Natural killer cell treated with Interleukin-12 subunit alpha and Interleukin-12 subunit beta and Interleukin-15 and Interleukin-18, amount 100 ng/mL, for 72 hours (primary cell): ENCODE measurements around the gene COPS8. TPM values are rescaled to one million over a fixed set of nuclear protein-coding genes. Genes with fewer than 3 reads are reported as not detected.

ENCODE experiments used
- ATAC-seq, 2 donors: fragments of 150-1000 bp; cut with Tn5 transposase in 1 of 2; sonication (Bioruptor Pico), chemical (Tn5 transposase) in 1 of 2; 2 replicates each; pipeline ENCODE4 v1.10.0; 2021
- DNase-seq: peaks from one replicate; pipeline ENCODE4 v3.0.0; 2022; ENCODE audit warnings: low spot score
- H3K27ac Mint-ChIP-seq, 2 donors: 1 replicate in 1 of 2; 2 replicates in 1 of 2; pipeline ENCODE4 v1.8.0; 2022; ENCODE audit warnings: mixed read lengths in 2 of 2, mild to moderate bottlenecking in 1 of 2, moderate library complexity in 1 of 2
- H3K27me3 Mint-ChIP-seq, 2 donors: 1 replicate in 1 of 2; 2 replicates in 1 of 2; pipeline ENCODE4 v1.8.0; 2022; ENCODE audit warnings: mixed read lengths in 2 of 2
- H3K36me3 Mint-ChIP-seq: one replicate; pipeline ENCODE4 v1.8.0; 2022; ENCODE audit warnings: mixed read lengths
- H3K4me1 Mint-ChIP-seq, 2 donors: 1 replicate in 1 of 2; 2 replicates in 1 of 2; pipeline ENCODE4 v1.8.0; 2022; ENCODE audit warnings: low read depth in 2 of 2, mixed read lengths in 2 of 2, mild to moderate bottlenecking in 1 of 2
- H3K4me3 Mint-ChIP-seq: one replicate; pipeline ENCODE4 v1.8.0; 2022; ENCODE audit warnings: mixed read lengths
- H3K9me3 Mint-ChIP-seq: 2 replicates; pipeline ENCODE4 v1.8.0; 2022; ENCODE audit warnings: mixed read lengths
- total RNA-seq, 2 donors: library from RNA; stranded (reverse); gene quantifications; one replicate each; pipeline ENCODE4 v1.2.3, GENCODE V29; 2022

The COPS8 gene
- total RNA-seq, 2 donors from 2014 or later = 44.1 to 50.6 TPM

- Mint-ChIP-seq H3K9me3 (no peaks in the 10 kb centered on the region), H3K27ac (no peak overlapping the region)
Observed at GRCh38 chr2:237124820-237125219, 39.1 kb downstream of the COPS8 start.

GRCh38 chr2:237125967-237126366 lies 40.3 kb downstream of the COPS8 start:
- H3K9me3 Mint-ChIP-seq = no peaks in the 10 kb centered on the region

More at GRCh38 chr2:237124820-237125219, 39.1 kb downstream of the COPS8 start:
- H3K4me3 Mint-ChIP-seq = no peak overlapping the region
- DNase-seq = no peak
- no peaks in the 10 kb centered on the region for H3K4me1 Mint-ChIP-seq
- H3K36me3 Mint-ChIP-seq = no peaks in the 10 kb centered on the region
- H3K27me3 Mint-ChIP-seq = no peaks in the 10 kb centered on the region
- ATAC-seq = no peak

GRCh38 chr2:237126519-237127174 lies 41.0 kb downstream of the COPS8 start:
- ATAC-seq (no peak), DNase-seq (no peak)
- Mint-ChIP-seq H3K36me3 (no peaks in the 10 kb centered on the region), H3K9me3 (no peaks in the 10 kb centered on the region), H3K4me3 (no peak overlapping the region), H3K27me3 (no peaks in the 10 kb centered on the region), H3K4me1 (no peaks in the 10 kb centered on the region), H3K27ac (no peak overlapping the region)

More at GRCh38 chr2:237125967-237126366, 40.3 kb downstream of the COPS8 start:
- H3K27ac Mint-ChIP-seq = no peak overlapping the region
- no peak for DNase-seq
- no peaks in the 10 kb centered on the region for H3K27me3 Mint-ChIP-seq
- H3K4me1 Mint-ChIP-seq = no peaks in the 10 kb centered on the region
- no peak overlapping the region for H3K4me3 Mint-ChIP-seq
- H3K36me3 Mint-ChIP-seq = no peaks in the 10 kb centered on the region
- no peak for ATAC-seq

GRCh38 chr2:237128026-237128703 lies 42.5 kb downstream of the COPS8 start:
- H3K4me3 Mint-ChIP-seq = no peak overlapping the region
- no peaks in the 10 kb centered on the region for H3K27me3 Mint-ChIP-seq
- no peak for DNase-seq
- H3K4me1 Mint-ChIP-seq = no peaks in the 10 kb centered on the region
- no peaks in the 10 kb centered on the region for H3K9me3 Mint-ChIP-seq
- no peak for ATAC-seq
- no peak overlapping the region for H3K27ac Mint-ChIP-seq
- no peaks in the 10 kb centered on the region for H3K36me3 Mint-ChIP-seq

- no peaks in the 10 kb centered on the region for H3K4me1 Mint-ChIP-seq
- no peak overlapping the region for H3K27ac Mint-ChIP-seq
- no peak overlapping the region for H3K4me3 Mint-ChIP-seq
- ATAC-seq = no peak
- H3K27me3 Mint-ChIP-seq = no peaks in the 10 kb centered on the region
- no peak for DNase-seq
- no peaks in the 10 kb centered on the region for H3K9me3 Mint-ChIP-seq
- H3K36me3 Mint-ChIP-seq = no peaks in the 10 kb centered on the region
Observed at GRCh38 chr2:237128845-237129592, 43.3 kb downstream of the COPS8 start.

GRCh38 chr2:237129625-237130263 lies 44.1 kb downstream of the COPS8 start:
- H3K27me3 Mint-ChIP-seq = no peaks in the 10 kb centered on the region
- ATAC-seq (no peak), DNase-seq (no peak)
- H3K4me1 Mint-ChIP-seq = no peaks in the 10 kb centered on the region
- H3K9me3 Mint-ChIP-seq = no peaks in the 10 kb centered on the region
- H3K27ac Mint-ChIP-seq = no peak overlapping the region
- H3K36me3 Mint-ChIP-seq = no peaks in the 10 kb centered on the region
- no peak overlapping the region for H3K4me3 Mint-ChIP-seq

GRCh38 chr2:237130562-237131421 lies 45.1 kb downstream of the COPS8 start:
- no peaks in the 10 kb centered on the region for H3K4me1 Mint-ChIP-seq
- ATAC-seq (no peak), DNase-seq (no peak)
- H3K9me3 Mint-ChIP-seq = no peaks in the 10 kb centered on the region
- no peak overlapping the region for H3K4me3 Mint-ChIP-seq
- H3K27me3 Mint-ChIP-seq = no peaks in the 10 kb centered on the region
- H3K27ac Mint-ChIP-seq = no peak overlapping the region
- H3K36me3 Mint-ChIP-seq = no peaks in the 10 kb centered on the region

GRCh38 chr2:237131749-237132533 lies 46.3 kb downstream of the COPS8 start:
- no peak overlapping the region for H3K4me3 Mint-ChIP-seq
- H3K27me3 Mint-ChIP-seq = peaks cover 0 to under 1% of the 10 kb centered on the region in 2 donors
- DNase-seq (no peak), ATAC-seq (no peak)
- no peaks in the 10 kb centered on the region for H3K4me1 Mint-ChIP-seq
- H3K9me3 Mint-ChIP-seq = no peaks in the 10 kb centered on the region
- no peak overlapping the region for H3K27ac Mint-ChIP-seq
- H3K36me3 Mint-ChIP-seq = no peaks in the 10 kb centered on the region

GRCh38 chr2:237132799-237133198 lies 47.1 kb downstream of the COPS8 start:
- no peak overlapping the region for H3K4me3 Mint-ChIP-seq
- H3K36me3 Mint-ChIP-seq = no peaks in the 10 kb centered on the region
- H3K27ac Mint-ChIP-seq = no peak overlapping the region
- no peaks in the 10 kb centered on the region for H3K9me3 Mint-ChIP-seq
- no peaks in the 10 kb centered on the region for H3K4me1 Mint-ChIP-seq
- DNase-seq (no peak), ATAC-seq (no peak)
- H3K27me3 Mint-ChIP-seq = peaks cover 0 to 5% of the 10 kb centered on the region in 2 donors

- Mint-ChIP-seq H3K9me3 (no peaks in the 10 kb centered on the region), H3K4me3 (no peak overlapping the region)
- ATAC-seq = no peak
Observed at GRCh38 chr2:237134321-237135230, 48.9 kb downstream of the COPS8 start.

GRCh38 chr2:237136824-237137223 lies 51.1 kb downstream of the COPS8 start:
- Mint-ChIP-seq H3K27ac (no peak overlapping the region), H3K4me3 (no peak overlapping the region), H3K4me1 (no peaks in the 10 kb centered on the region), H3K36me3 (no peaks in the 10 kb centered on the region), H3K9me3 (no peaks in the 10 kb centered on the region), H3K27me3 (peaks cover 0 to 5% of the 10 kb centered on the region in 2 donors)
- DNase-seq (no peak), ATAC-seq (no peak)

More at GRCh38 chr2:237134321-237135230, 48.9 kb downstream of the COPS8 start:
- no peak for DNase-seq
- H3K27ac Mint-ChIP-seq = no peak overlapping the region
- H3K36me3 Mint-ChIP-seq = no peaks in the 10 kb centered on the region
- H3K4me1 Mint-ChIP-seq = no peaks in the 10 kb centered on the region
- peaks cover 0 to 5% of the 10 kb centered on the region in 2 donors for H3K27me3 Mint-ChIP-seq
